CD14-positive monocyte (primary cell): ENCODE data around the gene MORC4. TPM values are rescaled to one million over a fixed set of nuclear protein-coding genes. Genes with fewer than 3 reads are reported as not detected.

Experiments
- DNase-seq, 3 donors: peaks; one replicate each; pipeline ENCODE4 v3.0.0-alpha.2; 2011 to 2022
- H2AFZ ChIP-seq: 2 replicates; pipeline ENCODE4 v1.6.0; 2012; ENCODE audit warnings: mild to moderate bottlenecking, low read depth, low read length, inconsistent platforms; ENCODE audit not compliant: insufficient read depth, poor library complexity, severe bottlenecking
- H3K27ac ChIP-seq, 2 donors: 1 replicate in 1 of 2; 2 replicates in 1 of 2; pipeline ENCODE4 v1.5.1; 2012 to 2013; ENCODE audit warnings: low read length in 2 of 2, control low read depth in 1 of 2, inconsistent platforms in 1 of 2, low read depth in 1 of 2, mild to moderate bottlenecking in 1 of 2
- H3K27me3 ChIP-seq, 2 donors: one replicate each; pipeline versions ENCODE4 v1.6.0 to v1.6.1; 2011 to 2013; ENCODE audit warnings: low read length in 2 of 2; ENCODE audit not compliant: control insufficient read depth in 2 of 2, insufficient read depth in 2 of 2
- H3K36me3 ChIP-seq, 2 donors: replicated peaks in 1 of 2; 1 replicate in 1 of 2; 2 replicates in 1 of 2; pipeline versions ENCODE4 v1.5.1 to v1.6.1; 2012 to 2013; ENCODE audit warnings: low read length in 2 of 2, control low read depth in 1 of 2, inconsistent platforms in 1 of 2, mild to moderate bottlenecking in 1 of 2; ENCODE audit not compliant: insufficient read depth in 2 of 2, control insufficient read depth in 1 of 2
- H3K4me1 ChIP-seq, 2 donors: 1 replicate in 1 of 2; 2 replicates in 1 of 2; pipeline versions ENCODE4 v1.5.1 to v1.6.1; 2012 to 2013; ENCODE audit warnings: low read length in 2 of 2, control low read depth in 1 of 2, inconsistent platforms in 1 of 2, mild to moderate bottlenecking in 1 of 2, moderate library complexity in 1 of 2; ENCODE audit not compliant: insufficient read depth in 2 of 2, control insufficient read depth in 1 of 2
- H3K4me2 ChIP-seq: replicated peaks from 2 replicates; pipeline ENCODE3; 2012; ENCODE audit warnings: low read length, moderate library complexity, mild to moderate bottlenecking; ENCODE audit not compliant: poor library complexity, severe bottlenecking; ENCODE audit errors: extremely low read depth
- H3K4me3 ChIP-seq, 3 experiments: fragments of 200-600 bp in 1 of 3; sonication (generic) in 1 of 3; replicated peaks in 1 of 3; 1 replicate in 2 of 3; 2 replicates in 1 of 3; pipeline ENCODE4 v1.5.1; 2011 to 2013; ENCODE audit warnings: low read length in 3 of 3, mild to moderate bottlenecking in 3 of 3, control low read depth in 2 of 3, low read depth in 2 of 3, inconsistent platforms in 1 of 3, moderate library complexity in 1 of 3
- H3K79me2 ChIP-seq: 2 replicates; pipeline ENCODE4 v1.6.0; 2012; ENCODE audit warnings: mild to moderate bottlenecking, control low read depth, inconsistent platforms, low read length, moderate library complexity; ENCODE audit not compliant: insufficient read depth
- H3K9ac ChIP-seq: 2 replicates; pipeline ENCODE4 v1.6.0; 2017; ENCODE audit warnings: low read length, mild to moderate bottlenecking; ENCODE audit not compliant: insufficient read depth, poor library complexity, severe bottlenecking
- H3K9me3 ChIP-seq, 2 donors: replicated peaks in 1 of 2; 1 replicate in 1 of 2; 2 replicates in 1 of 2; pipeline versions ENCODE4 v1.5.1 to v1.6.1; 2012 to 2013; ENCODE audit warnings: low read length in 2 of 2, control low read depth in 1 of 2; ENCODE audit not compliant: control insufficient read depth in 1 of 2, insufficient read depth in 1 of 2
- H4K20me1 ChIP-seq: 2 replicates; pipeline ENCODE4 v1.6.0; 2012; ENCODE audit warnings: mild to moderate bottlenecking, low read length, control low read depth, moderate library complexity; ENCODE audit not compliant: insufficient read depth
- H3K27ac Mint-ChIP-seq, 7 donors: one replicate each; pipeline ENCODE4 v1.8.0; 2020; ENCODE audit warnings: mild to moderate bottlenecking in 7 of 7, mixed read lengths in 7 of 7, moderate library complexity in 6 of 7, inconsistent platforms in 2 of 7
- H3K27me3 Mint-ChIP-seq, 3 donors: one replicate each; pipeline ENCODE4 v1.8.0; 2021 to 2022; ENCODE audit warnings: low read depth in 3 of 3, mild to moderate bottlenecking in 3 of 3, mixed read lengths in 3 of 3, moderate library complexity in 3 of 3, inconsistent platforms in 1 of 3
- H3K36me3 Mint-ChIP-seq, 2 donors: one replicate each; pipeline ENCODE4 v1.8.0; 2020; ENCODE audit warnings: mixed read lengths in 2 of 2, inconsistent platforms in 1 of 2, mild to moderate bottlenecking in 1 of 2
- H3K4me1 Mint-ChIP-seq: one replicate; pipeline ENCODE4 v1.8.0; 2020; ENCODE audit warnings: mild to moderate bottlenecking, mixed read lengths
- H3K4me3 Mint-ChIP-seq, 2 donors: one replicate each; pipeline ENCODE4 v1.8.0; 2020; ENCODE audit warnings: mild to moderate bottlenecking in 2 of 2, mixed read lengths in 2 of 2, moderate library complexity in 1 of 2
- H3K9me3 Mint-ChIP-seq, 7 donors: one replicate each; pipeline ENCODE4 v1.8.0; 2020 to 2022; ENCODE audit warnings: mixed read lengths in 7 of 7, mild to moderate bottlenecking in 6 of 7, moderate library complexity in 6 of 7, inconsistent platforms in 2 of 7
- CTCF ChIP-seq: fragments of 200-600 bp; IDR thresholded peaks from one replicate; pipeline ENCODE4 v1.8.0; 2022; ENCODE audit warnings: antibody characterized with exemption, mild to moderate bottlenecking
- WGBS: methylation state at CpG from one replicate; pipeline ENCODE4 v1.1.5; 2013; ENCODE audit warnings: missing lambda C conversion rate; ENCODE audit not compliant: insufficient coverage; 5-methylcytosine and 5-hydroxymethylcytosine counted together
- intact Hi-C, 2 donors: fragments of 100-400 bp; cut with micrococcal nuclease; formaldehyde crosslinking; loops; one replicate each; pipeline versions ENCODE4 v1.15.0 to v1.15.1; 2023
- polyA plus RNA-seq, 3 donors: library from polyadenylated mRNA; depleted of rRNA in 1 of 3; unstranded in 2 of 3; stranded (reverse) in 1 of 3; fragments of 300-500 nt in 2 of 3; fragments of >200 nt in 1 of 3; fragmentation: Illumina TruSeq in 2 of 3; gene quantifications; 1 replicate in 2 of 3; 2 replicates in 1 of 3; pipeline ENCODE4 v1.2.3, GENCODE V29; 2012 to 2021

The MORC4 gene
- polyA plus RNA-seq, 3 donors = 0.06 to 0.23 (median 0.10) TPM

- Mint-ChIP-seq H3K27me3 (peaks cover 0 to 3% (median 0%) of the 10 kb centered on the region in 3 donors), H3K36me3 (no peaks in the 10 kb centered on the region), H3K4me3 (no peak overlapping the region), H3K9me3 (peaks cover 0 to 5% (median 0%) of the 10 kb centered on the region in 7 donors), H3K27ac (no peak overlapping the region), H3K4me1 (no peaks in the 10 kb centered on the region)
- Histone ChIP-seq H2AFZ (no peak overlapping the region), H3K9ac (no peak overlapping the region), H3K79me2 (no peaks in the 10 kb centered on the region), H3K4me1 (no peaks in the 10 kb centered on the region), H4K20me1 (no peaks in the 10 kb centered on the region), H3K4me2 (no peak overlapping the region), H3K27ac (no peak overlapping the region), H3K27me3 (no peaks in the 10 kb centered on the region), H3K4me3 (no peak overlapping the region), H3K9me3 (no peaks in the 10 kb centered on the region), H3K36me3 (no peaks in the 10 kb centered on the region)
- intact Hi-C loops = no loop called here
- no CpG with 5 or more reads among the region's 1 CpG for WGBS
- no peak for DNase-seq
- no peak for TF ChIP-seq CTCF
Measured at GRCh38 chrX:107014936-107015335, 14.9 kb upstream of the MORC4 start.

- Histone ChIP-seq H3K4me2 (no peak overlapping the region), H2AFZ (no peak overlapping the region), H3K9me3 (no peaks in the 10 kb centered on the region), H3K79me2 (no peaks in the 10 kb centered on the region), H3K4me1 (no peaks in the 10 kb centered on the region), H3K27me3 (no peaks in the 10 kb centered on the region), H3K9ac (no peak overlapping the region), H4K20me1 (no peaks in the 10 kb centered on the region), H3K27ac (no peak overlapping the region), H3K4me3 (no peak overlapping the region), H3K36me3 (no peaks in the 10 kb centered on the region)
- no peak overlapping the region for H3K27ac Mint-ChIP-seq
- no peaks in the 10 kb centered on the region for H3K36me3 Mint-ChIP-seq
- WGBS = no CpG with 5 or more reads among the region's 4 CpGs
- DNase-seq = no peak
- intact Hi-C loops = no loop called here
- no peak for TF ChIP-seq CTCF
- H3K27me3 Mint-ChIP-seq = peaks cover 0 to 6% (median 3%) of the 10 kb centered on the region in 3 donors
- no peak overlapping the region for H3K4me3 Mint-ChIP-seq
- H3K4me1 Mint-ChIP-seq = no peaks in the 10 kb centered on the region
- peaks cover 0 to 3% (median 0%) of the 10 kb centered on the region in 7 donors for H3K9me3 Mint-ChIP-seq
Measured at GRCh38 chrX:107008034-107008433, 8.0 kb upstream of the MORC4 start.
